HCT116 (cell line): ENCODE measurements around the gene STAB1. TPM values are rescaled to one million over a fixed set of nuclear protein-coding genes. Genes with fewer than 3 reads are reported as not detected.

Experiments used
- ATAC-seq: fragments of 200-7000 bp; cut with Tn5 transposase; 2 replicates; pipeline ENCODE4 v1.9.1; 2020; ENCODE audit warnings: mild to moderate bottlenecking, moderate library complexity
- BruUV-seq: library from RNA; stranded (reverse); fragments of 400-500 nt; replicated peaks from 2 replicates; lab custom pipeline; 2021; lab: Mats Ljungman, UMichigan
- CTCF ChIA-PET: fragments of 300-600 bp; sonication (Branson Sonifier 250); formaldehyde crosslinking; loops from one replicate; lab custom pipeline; 2021; ENCODE audit warnings: antibody characterized with exemption; lab: Charles Lee
- POLR2A ChIA-PET: fragments of 300-600, 350-600 bp; sonication (Branson Sonifier 250); formaldehyde crosslinking; loops from one replicate; lab custom pipeline; 2021; ENCODE audit warnings: antibody characterized with exemption; lab: Charles Lee
- RAD21 ChIA-PET, 2 experiments: fragments of 300-600 bp; sonication (Branson Sonifier 250); formaldehyde crosslinking; loops; one replicate each; lab custom pipeline; 2023; ENCODE audit warnings: low total read pairs in 2 of 2; ENCODE audit not compliant: uncharacterized antibody in 2 of 2, unreplicated experiment in 2 of 2, low non-redundant PET in 1 of 2; lab: Charles Lee
- DNase-seq: peaks from one replicate; pipeline ENCODE4 v3.0.0-alpha.2; 2010; ENCODE audit warnings: low read depth, low spot score
- H2AFZ ChIP-seq: fragments of 200-600 bp; shearing (Covaris generic), sonication (generic); 2 replicates; pipeline ENCODE4 v1.6.1; 2017; ENCODE audit warnings: low read depth, mixed run types, mixed read lengths, antibody characterized with exemption, low read length; ENCODE audit not compliant: poor library complexity, severe bottlenecking
- H3K27ac ChIP-seq: 2 replicates; pipeline ENCODE4 v1.5.1; 2012; ENCODE audit warnings: low read depth, low read length
- H3K27me3 ChIP-seq: fragments of 200-600 bp; sonication (generic); 2 replicates; pipeline ENCODE4 v1.6.1; 2016; ENCODE audit warnings: mixed run types, low read length, mixed read lengths; ENCODE audit not compliant: insufficient read depth
- H3K36me3 ChIP-seq, 2 experiments: fragments of 200-500 bp in 1 of 2; fragments of 200-600 bp in 1 of 2; sonication (Bioruptor generic) in 1 of 2; sonication (generic) in 1 of 2; 2 replicates each; pipeline versions ENCODE4 v1.5.1 to v1.6.1; 2014 to 2016; ENCODE audit warnings: low read length in 2 of 2, inconsistent platforms in 1 of 2, mixed read lengths in 1 of 2, mixed run types in 1 of 2; ENCODE audit not compliant: insufficient read depth in 2 of 2, control insufficient read depth in 1 of 2
- H3K4me1 ChIP-seq, 2 experiments: fragments of 200-600 bp in 1 of 2; sonication (generic) in 1 of 2; 2 replicates each; pipeline versions ENCODE4 v1.5.1 to v1.6.1; 2012 to 2017; ENCODE audit warnings: low read length in 2 of 2, inconsistent platforms in 1 of 2, mild to moderate bottlenecking in 1 of 2, mixed read lengths in 1 of 2, mixed run types in 1 of 2, moderate library complexity in 1 of 2; ENCODE audit not compliant: insufficient read depth in 2 of 2, control insufficient read depth in 1 of 2
- H3K4me2 ChIP-seq: fragments of 200-600 bp; sonication (generic); 2 replicates; pipeline ENCODE4 v1.6.1; 2017; ENCODE audit warnings: mixed run types, low read length, mixed read lengths
- H3K4me3 ChIP-seq, 2 experiments: fragments of 200-600 bp in 1 of 2; sonication (generic) in 1 of 2; replicated peaks in 1 of 2; 2 replicates each; pipeline ENCODE4 v1.5.1; 2011 to 2016; ENCODE audit warnings: low read length in 2 of 2, control low read depth in 1 of 2, low read depth in 1 of 2, mild to moderate bottlenecking in 1 of 2, mixed read lengths in 1 of 2, mixed run types in 1 of 2
- H3K79me2 ChIP-seq: fragments of 200-600 bp; sonication (generic); 2 replicates; pipeline ENCODE4 v1.6.1; 2017; ENCODE audit warnings: mild to moderate bottlenecking, mixed run types, low read length, moderate library complexity, mixed read lengths; ENCODE audit not compliant: insufficient read depth
- H3K9ac ChIP-seq: fragments of 200-600 bp; sonication (generic); 2 replicates; pipeline ENCODE4 v1.6.1; 2016; ENCODE audit warnings: low read length, mixed read lengths
- H3K9me2 ChIP-seq: fragments of 200-600 bp; sonication (generic), shearing (Covaris generic); 2 replicates; pipeline ENCODE4 v1.6.1; 2017; ENCODE audit warnings: mixed run types, mild to moderate bottlenecking, moderate library complexity; ENCODE audit not compliant: insufficient read depth
- H3K9me3 ChIP-seq, 2 experiments: fragments of 200-500 bp in 1 of 2; fragments of 200-600 bp in 1 of 2; sonication (Bioruptor generic) in 1 of 2; sonication (generic) in 1 of 2; 2 replicates each; pipeline ENCODE4 v1.6.1; 2014 to 2017; ENCODE audit warnings: low read length in 2 of 2, mixed read lengths in 2 of 2, inconsistent platforms in 1 of 2, low read depth in 1 of 2, mild to moderate bottlenecking in 1 of 2, mixed run types in 1 of 2, moderate library complexity in 1 of 2; ENCODE audit not compliant: control insufficient read depth in 1 of 2, insufficient read depth in 1 of 2
- H4K20me1 ChIP-seq: fragments of 200-600 bp; sonication (generic), shearing (Covaris generic); 2 replicates; pipeline ENCODE4 v1.6.1; 2017; ENCODE audit warnings: mixed run types, mild to moderate bottlenecking, moderate library complexity; ENCODE audit not compliant: insufficient read depth
- EGR1 ChIP-seq: IDR thresholded peaks from 2 replicates; pipeline ENCODE4 v1.6.1; 2012; ENCODE audit warnings: low read depth
- ELF1 ChIP-seq: IDR thresholded peaks from 2 replicates; pipeline ENCODE4 v1.6.1; 2012; ENCODE audit warnings: low read depth, borderline replicate concordance
- EZH2 ChIP-seq: fragments of 200-600 bp; sonication (generic); IDR thresholded peaks from 2 replicates; pipeline ENCODE4 v1.6.1; 2017; ENCODE audit warnings: antibody characterized with exemption, mixed run types
- JUND ChIP-seq: IDR thresholded peaks from 2 replicates; pipeline ENCODE4 v1.6.1; 2012
- POLR2A ChIP-seq: IDR thresholded peaks from 2 replicates; pipeline ENCODE4 v1.7.0; 2011; ENCODE audit warnings: borderline replicate concordance; ENCODE audit not compliant: insufficient read depth, insufficient read length; ENCODE audit errors: extremely low read depth
- POLR2AphosphoS5 ChIP-seq: IDR thresholded peaks from 2 replicates; pipeline ENCODE4 v1.6.1; 2011; ENCODE audit warnings: mild to moderate bottlenecking, low read depth, low read length, moderate library complexity
- RAD21 ChIP-seq: IDR thresholded peaks from 2 replicates; pipeline ENCODE4 v1.6.1; 2012; ENCODE audit warnings: low read depth, mild to moderate bottlenecking
- YY1 ChIP-seq: IDR thresholded peaks from 2 replicates; pipeline ENCODE4 v1.6.1; 2011; ENCODE audit warnings: low read length, low read depth, moderate library complexity, mild to moderate bottlenecking; ENCODE audit not compliant: insufficient replicate concordance; ENCODE audit errors: extremely low read depth
- ZFX ChIP-seq: fragments of 450-650 bp; IDR thresholded peaks from 2 replicates; pipeline ENCODE4 v1.6.1; 2017
- ZNF274 ChIP-seq: fragments of 200-500 bp; sonication (Bioruptor generic); IDR thresholded peaks from 2 replicates; pipeline ENCODE4 v1.6.1; 2014; ENCODE audit warnings: mild to moderate bottlenecking, low read depth, low read length, inconsistent platforms
- intact Hi-C: fragments of 100-400 bp; cut with micrococcal nuclease; formaldehyde crosslinking; loops from 2 replicates; pipeline ENCODE4 v1.10.0; 2022
- total RNA-seq: library from RNA; stranded (reverse); gene quantifications from one replicate; pipeline ENCODE4 v1.2.1, GENCODE V29; 2021; ENCODE audit not compliant: unreplicated experiment
- TF ChIP-seq, protein P1 (sequence below): IDR thresholded peaks from 2 replicates; pipeline ENCODE4 v1.6.1; 2012
- TF ChIP-seq, protein P2 (sequence below): IDR thresholded peaks from 2 replicates; pipeline ENCODE4 v1.6.1; 2012; ENCODE audit warnings: low read depth
- TF ChIP-seq, protein P3 (sequence below), 3 experiments: fragments of 200-600 bp in 1 of 3; sonication (generic) in 1 of 3; IDR thresholded peaks in 2 of 3; conservative IDR thresholded peaks in 1 of 3; 2 replicates each; pipeline ENCODE4 v1.5.1; 2012 to 2017; ENCODE audit warnings: low read depth in 2 of 3, low read length in 2 of 3, antibody characterized with exemption in 1 of 3, borderline replicate concordance in 1 of 3, control low read depth in 1 of 3, mild to moderate bottlenecking in 1 of 3, mixed read lengths in 1 of 3, mixed run types in 1 of 3, moderate library complexity in 1 of 3; ENCODE audit not compliant: insufficient read depth in 1 of 3
- TF ChIP-seq, protein P4 (sequence below): IDR thresholded peaks from 2 replicates; pipeline ENCODE4 v1.6.1; 2012

Gene STAB1
- total RNA-seq, 1 experiment from 2014 or later = 0.44 TPM

DNA sequence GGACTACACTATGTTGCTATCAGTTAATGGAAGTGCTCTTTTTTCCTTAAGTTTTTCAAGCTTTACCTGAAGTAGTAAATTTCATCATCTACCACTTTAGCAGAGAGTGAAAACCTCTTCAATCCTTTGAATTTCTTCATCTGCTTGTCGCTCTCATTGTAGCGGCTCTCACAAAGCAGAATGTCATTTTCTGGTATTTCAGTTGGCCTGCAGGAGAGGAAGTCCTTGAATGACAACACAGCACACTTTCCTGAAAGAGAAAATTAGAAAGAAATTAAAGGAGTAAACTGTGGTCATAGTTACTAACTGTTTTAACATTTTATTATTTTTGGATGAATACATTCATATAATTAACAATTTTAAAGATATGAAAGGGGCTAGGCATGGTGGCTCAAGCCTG, 68.8 kb downstream of the STAB1 start:
- Histone ChIP-seq H3K9me3 (no peaks in the 10 kb centered on the region), H3K9ac (no peak overlapping the region), H3K4me1 (peaks cover 15 to 17% of the 10 kb centered on the region in 2 experiments), H3K27ac (no peak overlapping the region), H3K36me3 (peaks cover 17 to 18% of the 10 kb centered on the region in 2 experiments), H3K9me2 (no peaks in the 10 kb centered on the region), H3K4me3 (no peak overlapping the region), H3K79me2 (no peaks in the 10 kb centered on the region), H3K4me2 (no peak overlapping the region), H2AFZ (no peak overlapping the region), H4K20me1 (no peaks in the 10 kb centered on the region; the same call in 1 of the 2 replicates), H3K27me3 (no peaks in the 10 kb centered on the region)
- ChIA-PET POLR2A (no interaction called here), RAD21 (no interaction called here), CTCF (no interaction called here)
- no TSS peak for BruUV-seq
- ATAC-seq = no peak
- no peak for TF ChIP-seq JUND
- TF ChIP-seq YY1 = no peak
- TF ChIP-seq POLR2A = no peak
- no peak for TF ChIP-seq EZH2
- TF ChIP-seq, protein P1, sequence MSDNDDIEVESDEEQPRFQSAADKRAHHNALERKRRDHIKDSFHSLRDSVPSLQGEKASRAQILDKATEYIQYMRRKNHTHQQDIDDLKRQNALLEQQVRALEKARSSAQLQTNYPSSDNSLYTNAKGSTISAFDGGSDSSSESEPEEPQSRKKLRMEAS = no peak
- TF ChIP-seq POLR2AphosphoS5 = no peak
- TF ChIP-seq EGR1 = no peak
- no peak for DNase-seq
- intact Hi-C loops = no loop called here

DNA sequence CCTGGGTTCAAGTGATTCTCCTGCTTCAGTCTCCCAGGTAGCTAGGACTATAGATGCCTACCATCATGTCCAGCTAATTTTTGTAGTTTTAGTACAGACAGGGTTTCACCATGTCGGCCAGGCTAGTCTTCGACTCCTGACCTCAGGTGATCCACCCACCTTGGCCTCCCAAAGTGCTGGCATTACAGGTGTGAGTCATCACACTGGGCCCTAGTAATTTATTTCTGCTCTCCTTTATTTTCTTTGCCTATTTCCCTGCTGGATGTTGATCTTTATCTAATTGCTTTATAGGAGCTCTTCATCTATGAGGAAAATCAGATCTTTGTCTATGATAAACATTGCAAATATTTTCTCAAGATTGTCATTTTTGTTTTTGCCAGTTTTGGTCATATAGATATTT, 72.9 kb downstream of the STAB1 start:
- peak; percentile 68 for ATAC-seq
- no TSS peak for BruUV-seq
- Histone ChIP-seq H3K79me2 (no peaks in the 10 kb centered on the region), H3K4me2 (peak overlapping the region; percentile 54), H3K9ac (no peak overlapping the region), H2AFZ (no peak overlapping the region), H3K9me3 (no peaks in the 10 kb centered on the region), H3K4me3 (no peak overlapping the region), H3K27ac (peak overlapping the region; percentile 30), H3K27me3 (no peaks in the 10 kb centered on the region), H3K36me3 (peaks cover 7 to 10% of the 10 kb centered on the region in 2 experiments), H3K9me2 (no peaks in the 10 kb centered on the region), H4K20me1 (no peaks in the 10 kb centered on the region), H3K4me1 (peaks cover 22 to 33% of the 10 kb centered on the region in 2 experiments)
- POLR2A ChIA-PET = no interaction called here
- CTCF ChIA-PET = no interaction called here
- intact Hi-C loops = no loop called here
- DNase-seq = no peak
- RAD21 ChIA-PET = interaction anchor here in 1 of 2 experiments (0.7 kb wide), 1 partner anchor 102 kb away, joined by 3 read pairs; no protein-coding TSS in a partner anchor
- TF ChIP-seq RAD21 = no peak
- TF ChIP-seq, protein P2, sequence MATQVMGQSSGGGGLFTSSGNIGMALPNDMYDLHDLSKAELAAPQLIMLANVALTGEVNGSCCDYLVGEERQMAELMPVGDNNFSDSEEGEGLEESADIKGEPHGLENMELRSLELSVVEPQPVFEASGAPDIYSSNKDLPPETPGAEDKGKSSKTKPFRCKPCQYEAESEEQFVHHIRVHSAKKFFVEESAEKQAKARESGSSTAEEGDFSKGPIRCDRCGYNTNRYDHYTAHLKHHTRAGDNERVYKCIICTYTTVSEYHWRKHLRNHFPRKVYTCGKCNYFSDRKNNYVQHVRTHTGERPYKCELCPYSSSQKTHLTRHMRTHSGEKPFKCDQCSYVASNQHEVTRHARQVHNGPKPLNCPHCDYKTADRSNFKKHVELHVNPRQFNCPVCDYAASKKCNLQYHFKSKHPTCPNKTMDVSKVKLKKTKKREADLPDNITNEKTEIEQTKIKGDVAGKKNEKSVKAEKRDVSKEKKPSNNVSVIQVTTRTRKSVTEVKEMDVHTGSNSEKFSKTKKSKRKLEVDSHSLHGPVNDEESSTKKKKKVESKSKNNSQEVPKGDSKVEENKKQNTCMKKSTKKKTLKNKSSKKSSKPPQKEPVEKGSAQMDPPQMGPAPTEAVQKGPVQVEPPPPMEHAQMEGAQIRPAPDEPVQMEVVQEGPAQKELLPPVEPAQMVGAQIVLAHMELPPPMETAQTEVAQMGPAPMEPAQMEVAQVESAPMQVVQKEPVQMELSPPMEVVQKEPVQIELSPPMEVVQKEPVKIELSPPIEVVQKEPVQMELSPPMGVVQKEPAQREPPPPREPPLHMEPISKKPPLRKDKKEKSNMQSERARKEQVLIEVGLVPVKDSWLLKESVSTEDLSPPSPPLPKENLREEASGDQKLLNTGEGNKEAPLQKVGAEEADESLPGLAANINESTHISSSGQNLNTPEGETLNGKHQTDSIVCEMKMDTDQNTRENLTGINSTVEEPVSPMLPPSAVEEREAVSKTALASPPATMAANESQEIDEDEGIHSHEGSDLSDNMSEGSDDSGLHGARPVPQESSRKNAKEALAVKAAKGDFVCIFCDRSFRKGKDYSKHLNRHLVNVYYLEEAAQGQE = no peak
- TF ChIP-seq, protein P3, sequence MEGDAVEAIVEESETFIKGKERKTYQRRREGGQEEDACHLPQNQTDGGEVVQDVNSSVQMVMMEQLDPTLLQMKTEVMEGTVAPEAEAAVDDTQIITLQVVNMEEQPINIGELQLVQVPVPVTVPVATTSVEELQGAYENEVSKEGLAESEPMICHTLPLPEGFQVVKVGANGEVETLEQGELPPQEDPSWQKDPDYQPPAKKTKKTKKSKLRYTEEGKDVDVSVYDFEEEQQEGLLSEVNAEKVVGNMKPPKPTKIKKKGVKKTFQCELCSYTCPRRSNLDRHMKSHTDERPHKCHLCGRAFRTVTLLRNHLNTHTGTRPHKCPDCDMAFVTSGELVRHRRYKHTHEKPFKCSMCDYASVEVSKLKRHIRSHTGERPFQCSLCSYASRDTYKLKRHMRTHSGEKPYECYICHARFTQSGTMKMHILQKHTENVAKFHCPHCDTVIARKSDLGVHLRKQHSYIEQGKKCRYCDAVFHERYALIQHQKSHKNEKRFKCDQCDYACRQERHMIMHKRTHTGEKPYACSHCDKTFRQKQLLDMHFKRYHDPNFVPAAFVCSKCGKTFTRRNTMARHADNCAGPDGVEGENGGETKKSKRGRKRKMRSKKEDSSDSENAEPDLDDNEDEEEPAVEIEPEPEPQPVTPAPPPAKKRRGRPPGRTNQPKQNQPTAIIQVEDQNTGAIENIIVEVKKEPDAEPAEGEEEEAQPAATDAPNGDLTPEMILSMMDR (IDR thresholded peaks at IDR 0.05 in 2 of 3, conservative IDR thresholded peaks at IDR 0.05 in 1 of 3; ENCODE audit: borderline replicate concordance in 1 of 3, insufficient read depth in 1 of 3, low read depth in 2 of 3, low read length in 2 of 3) = no peak
- no peak for TF ChIP-seq ZNF274
- TF ChIP-seq, protein P1 = no peak
- TF ChIP-seq POLR2AphosphoS5 = no peak
- no peak for TF ChIP-seq POLR2A
- no peak for TF ChIP-seq ZFX
- no peak for TF ChIP-seq JUND
- TF ChIP-seq YY1 = no peak
- TF ChIP-seq, protein P4, sequence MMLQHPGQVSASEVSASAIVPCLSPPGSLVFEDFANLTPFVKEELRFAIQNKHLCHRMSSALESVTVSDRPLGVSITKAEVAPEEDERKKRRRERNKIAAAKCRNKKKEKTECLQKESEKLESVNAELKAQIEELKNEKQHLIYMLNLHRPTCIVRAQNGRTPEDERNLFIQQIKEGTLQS = no peak
- TF ChIP-seq ELF1 = no peak
